ENCODE results near the gene HEATR5B. TPM values are rescaled to one million over a fixed set of nuclear protein-coding genes. Genes with fewer than 3 reads are reported as not detected.

The HEATR5B gene
- total and polyA plus RNA-seq, 9 of the 15 experiments (the other 6 are each of a cell fraction or from before 2014, with no cell fraction given) = 4.2 to 21.7 (median 12.2) TPM

- TF ChIP-seq IRF2 (CRISPR knock-in tag; IDR thresholded peaks at IDR 0.05) (no peak), SIX5 (IDR thresholded peaks at IDR 0.05; ENCODE audit: borderline replicate concordance in 1 of 2, insufficient read depth in 1 of 2, low read depth in 1 of 2, low read length in 2 of 2) (no peak), THAP7 (CRISPR knock-in tag; IDR thresholded peaks at IDR 0.05) (no peak), RB1 (IDR thresholded peaks at IDR 0.05; ENCODE audit: low read depth) (no peak), BRCA1 (IDR thresholded peaks at IDR 0.05) (no peak), BRCA1 (CRISPR knock-in tag; IDR thresholded peaks at IDR 0.05) (no peak), NCOA4 (IDR thresholded peaks at IDR 0.05; ENCODE audit: partially characterized antibody) (no peak), TEAD1 (CRISPR knock-in tag; IDR thresholded peaks at IDR 0.05) (no peak), SMC3 (conservative IDR thresholded peaks at IDR 0.05; ENCODE audit: insufficient read depth, low read depth, low read length) (no peak), ZNF766 (CRISPR knock-in tag; conservative IDR thresholded peaks at IDR 0.05) (no peak), ZKSCAN8 (CRISPR knock-in tag; IDR thresholded peaks at IDR 0.05) (no peak), HINFP (tag; conservative IDR thresholded peaks at IDR 0.05; ENCODE audit: low read depth) (no peak), ZNF445 (CRISPR knock-in tag; IDR thresholded peaks at IDR 0.05; ENCODE audit: low read depth) (no peak), CCAR2 (IDR thresholded peaks at IDR 0.05; ENCODE audit: low read depth, low read length) (no peak), ZC3H8 (IDR thresholded peaks at IDR 0.05) (no peak), POLR2AphosphoS5 (IDR thresholded peaks at IDR 0.05; ENCODE audit: control insufficient read depth, insufficient read depth, low read depth, low read length) (no peak), ARHGAP35 (IDR thresholded peaks at IDR 0.05; ENCODE audit: partially characterized antibody) (no peak), IFI16 (CRISPR knock-in tag; IDR thresholded peaks at IDR 0.05) (no peak), TRIM24 (IDR thresholded peaks at IDR 0.05) (peak in 1 of 2 experiments; percentile 54; a peak in 1 of 4 replicates), ESRRA (IDR thresholded peaks at IDR 0.05; ENCODE audit: borderline replicate concordance, low read depth) (no peak), POLR2H (tag; IDR thresholded peaks at IDR 0.05; ENCODE audit: low read depth) (no peak), TARDBP (IDR thresholded peaks at IDR 0.05) (no peak), ZKSCAN3 (CRISPR knock-in tag; IDR thresholded peaks at IDR 0.05) (no peak), SRSF3 (IDR thresholded peaks at IDR 0.05; ENCODE audit: insufficient read depth, low read length) (no peak), TEAD4 (IDR thresholded peaks at IDR 0.05; ENCODE audit: low read length) (peak; percentile 79), TEAD4 (CRISPR knock-in tag; IDR thresholded peaks at IDR 0.05; ENCODE audit: borderline replicate concordance) (no peak), FOXK2 (conservative IDR thresholded peaks at IDR 0.05 in 1 of 2, IDR thresholded peaks at IDR 0.05 in 1 of 2; ENCODE audit: low read depth in 2 of 2) (no peak), GTF3C2 (IDR thresholded peaks at IDR 0.05; ENCODE audit: borderline replicate concordance, extremely low read depth, insufficient read length) (no peak)
Measured at GRCh38 chr2:36973320-36973719, 110.9 kb downstream of the HEATR5B start (continued).
